ENCODE measurements around the gene MRPS7.

The MRPS7 gene

GRCh38 chr17:75300280-75300679 lies 38.6 kb downstream of the MRPS7 start:
- H3K36me3 ChIP-seq: no peaks in the 10 kb centered on the region
- peaks cover 51 to 54% of the 10 kb centered on the region in 2 experiments for H3K4me1 ChIP-seq (ENCODE audit: control insufficient read depth in 1 of 2, insufficient read depth in 1 of 2, low read depth in 1 of 2, low read length in 1 of 2)
- TF ChIP-seq CTCF (IDR thresholded peaks at IDR 0.05): no peak

GRCh38 chr17:75301049-75301448 lies 39.4 kb downstream of the MRPS7 start:
- no peaks in the 10 kb centered on the region for H3K27me3 ChIP-seq
- H3K36me3 ChIP-seq: no peaks in the 10 kb centered on the region
- H3K4me1 ChIP-seq (ENCODE audit: control insufficient read depth in 1 of 2, insufficient read depth in 1 of 2, low read depth in 1 of 2, low read length in 1 of 2): peaks cover 43 to 49% of the 10 kb centered on the region in 2 experiments
- no peak for TF ChIP-seq CTCF (IDR thresholded peaks at IDR 0.05)
- no peaks in the 10 kb centered on the region for H3K9me3 ChIP-seq
- peak overlapping the region; percentile 31 for H3K27ac ChIP-seq
- H3K4me3 ChIP-seq (ENCODE audit: low read depth in 1 of 2, low read length in 1 of 2): peak overlapping the region in 1 of 2 experiments; percentile 29

More at GRCh38 chr17:75300280-75300679, 38.6 kb downstream of the MRPS7 start:
- H3K9me3 ChIP-seq: no peaks in the 10 kb centered on the region
- H3K27ac ChIP-seq: no peak overlapping the region
- no peaks in the 10 kb centered on the region for H3K27me3 ChIP-seq
- no peak overlapping the region for H3K4me3 ChIP-seq (ENCODE audit: low read depth in 1 of 2, low read length in 1 of 2)

- no peak for TF ChIP-seq CTCF (IDR thresholded peaks at IDR 0.05)
- Histone ChIP-seq H3K27me3 (no peaks in the 10 kb centered on the region), H3K36me3 (no peaks in the 10 kb centered on the region), H3K9me3 (no peaks in the 10 kb centered on the region), H3K27ac (peak overlapping the region; percentile 31), H3K4me3 (ENCODE audit: low read depth in 1 of 2, low read length in 1 of 2) (peak overlapping the region in 1 of 2 experiments; percentile 29), H3K4me1 (ENCODE audit: control insufficient read depth in 1 of 2, insufficient read depth in 1 of 2, low read depth in 1 of 2, low read length in 1 of 2) (peaks cover 38 to 43% of the 10 kb centered on the region in 2 experiments)
These were observed 40.0 kb downstream of the MRPS7 start for GRCh38 chr17:75301502-75302206.

GRCh38 chr17:75307957-75308731 lies 46.5 kb downstream of the MRPS7 start:
- Histone ChIP-seq H3K27ac (peak overlapping the region; percentile 96), H3K4me1 (ENCODE audit: control insufficient read depth in 1 of 2, insufficient read depth in 1 of 2, low read depth in 1 of 2, low read length in 1 of 2) (peaks cover 61 to 66% of the 10 kb centered on the region in 2 experiments), H3K27me3 (no peaks in the 10 kb centered on the region), H3K4me3 (ENCODE audit: low read depth in 1 of 2, low read length in 1 of 2) (peak overlapping the region; percentile 32 to 45), H3K36me3 (no peaks in the 10 kb centered on the region), H3K9me3 (no peaks in the 10 kb centered on the region)
- TF ChIP-seq CTCF (IDR thresholded peaks at IDR 0.05): no peak

GRCh38 chr17:75308732-75309629 lies 47.3 kb downstream of the MRPS7 start:
- peaks cover 70 to 74% of the 10 kb centered on the region in 2 experiments for H3K4me1 ChIP-seq (ENCODE audit: control insufficient read depth in 1 of 2, insufficient read depth in 1 of 2, low read depth in 1 of 2, low read length in 1 of 2)
- H3K9me3 ChIP-seq: no peaks in the 10 kb centered on the region
- no peaks in the 10 kb centered on the region for H3K27me3 ChIP-seq
- H3K4me3 ChIP-seq (ENCODE audit: low read depth in 1 of 2, low read length in 1 of 2): peak overlapping the region; percentile 32 to 45
- H3K36me3 ChIP-seq: no peaks in the 10 kb centered on the region
- TF ChIP-seq CTCF (IDR thresholded peaks at IDR 0.05): no peak
- H3K27ac ChIP-seq: peak overlapping the region; percentile 96

All from neutrophil (primary cell).